ENCODE measurements around the gene TRANK1. TPM values are rescaled to one million over a fixed set of nuclear protein-coding genes. Genes with fewer than 3 reads are reported as not detected.

Gene TRANK1
- total RNA-seq, 1 donor from 2014 or later = 0.51 TPM

GRCh38 chr3:36796881-36797280 lies 148.0 kb downstream of the TRANK1 start:
- H3K4me1 Mint-ChIP-seq (ENCODE audit: low read depth, unreplicated experiment) = no peaks in the 10 kb centered on the region
- peaks cover 1% of the 10 kb centered on the region for H3K9me3 Mint-ChIP-seq (ENCODE audit: unreplicated experiment)
- no peaks in the 10 kb centered on the region for H3K27me3 Mint-ChIP-seq (ENCODE audit: unreplicated experiment)
- no peak overlapping the region for H3K4me3 Mint-ChIP-seq (ENCODE audit: unreplicated experiment)
- no peaks in the 10 kb centered on the region for H3K36me3 Mint-ChIP-seq (ENCODE audit: unreplicated experiment)
- no peak overlapping the region for H3K27ac Mint-ChIP-seq (ENCODE audit: unreplicated experiment)
- no peak for TF ChIP-seq CTCF (IDR thresholded peaks at IDR 0.05; ENCODE audit: partially characterized antibody, unreplicated experiment)
- DNase-seq = no peak

DNA sequence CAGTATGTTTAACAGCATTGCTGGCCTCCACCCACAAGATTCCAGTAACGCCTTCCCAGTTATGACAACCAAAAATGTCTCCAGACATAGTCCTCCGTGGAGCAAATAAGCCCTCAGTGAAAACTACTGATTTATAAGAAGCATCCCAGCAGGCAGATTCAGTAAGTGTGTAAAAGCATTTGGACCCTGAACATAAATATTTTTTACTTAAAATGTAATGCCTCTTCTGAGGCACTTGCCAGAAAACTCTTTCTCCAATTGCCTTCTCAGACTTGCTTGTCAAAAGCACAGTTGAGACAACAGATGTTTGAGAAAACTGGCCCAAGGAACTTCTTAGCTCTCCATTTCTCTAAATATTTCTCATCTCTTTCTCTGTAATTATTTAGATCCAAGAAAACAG lies 148.7 kb downstream of the TRANK1 start:
- no peak for DNase-seq
- Mint-ChIP-seq H3K27ac (ENCODE audit: unreplicated experiment) (no peak overlapping the region), H3K4me1 (ENCODE audit: low read depth, unreplicated experiment) (no peaks in the 10 kb centered on the region), H3K36me3 (ENCODE audit: unreplicated experiment) (no peaks in the 10 kb centered on the region), H3K9me3 (ENCODE audit: unreplicated experiment) (peaks cover 3% of the 10 kb centered on the region), H3K27me3 (ENCODE audit: unreplicated experiment) (no peaks in the 10 kb centered on the region), H3K4me3 (ENCODE audit: unreplicated experiment) (no peak overlapping the region)
- TF ChIP-seq CTCF (IDR thresholded peaks at IDR 0.05; ENCODE audit: partially characterized antibody, unreplicated experiment) = no peak

- DNase-seq = no peak
- H3K27ac Mint-ChIP-seq (ENCODE audit: unreplicated experiment) = no peak overlapping the region
- no peak overlapping the region for H3K4me3 Mint-ChIP-seq (ENCODE audit: unreplicated experiment)
- H3K36me3 Mint-ChIP-seq (ENCODE audit: unreplicated experiment) = no peaks in the 10 kb centered on the region
- no peaks in the 10 kb centered on the region for H3K4me1 Mint-ChIP-seq (ENCODE audit: low read depth, unreplicated experiment)
- TF ChIP-seq CTCF (IDR thresholded peaks at IDR 0.05; ENCODE audit: partially characterized antibody, unreplicated experiment) = no peak
- no peaks in the 10 kb centered on the region for H3K27me3 Mint-ChIP-seq (ENCODE audit: unreplicated experiment)
- peaks cover 2% of the 10 kb centered on the region for H3K9me3 Mint-ChIP-seq (ENCODE audit: unreplicated experiment)
These were observed 149.2 kb downstream of the TRANK1 start for GRCh38 chr3:36795622-36796021.

GRCh38 chr3:36792342-36792741 lies 152.5 kb downstream of the TRANK1 start:
- Mint-ChIP-seq H3K4me3 (ENCODE audit: unreplicated experiment) (no peak overlapping the region), H3K27me3 (ENCODE audit: unreplicated experiment) (peaks cover 5% of the 10 kb centered on the region), H3K9me3 (ENCODE audit: unreplicated experiment) (peaks cover 2% of the 10 kb centered on the region), H3K27ac (ENCODE audit: unreplicated experiment) (no peak overlapping the region), H3K4me1 (ENCODE audit: low read depth, unreplicated experiment) (no peaks in the 10 kb centered on the region), H3K36me3 (ENCODE audit: unreplicated experiment) (no peaks in the 10 kb centered on the region)
- peak; percentile 16 for TF ChIP-seq CTCF (IDR thresholded peaks at IDR 0.05; ENCODE audit: partially characterized antibody, unreplicated experiment)
- peak; percentile 40 for DNase-seq

- Mint-ChIP-seq H3K4me3 (ENCODE audit: unreplicated experiment) (no peak overlapping the region), H3K27me3 (ENCODE audit: unreplicated experiment) (peaks cover 5% of the 10 kb centered on the region), H3K4me1 (ENCODE audit: low read depth, unreplicated experiment) (no peaks in the 10 kb centered on the region), H3K36me3 (ENCODE audit: unreplicated experiment) (no peaks in the 10 kb centered on the region), H3K27ac (ENCODE audit: unreplicated experiment) (no peak overlapping the region), H3K9me3 (ENCODE audit: unreplicated experiment) (peaks cover 2% of the 10 kb centered on the region)
- no peak for DNase-seq
- TF ChIP-seq CTCF (IDR thresholded peaks at IDR 0.05; ENCODE audit: partially characterized antibody, unreplicated experiment) = no peak
These were observed 154.1 kb downstream of the TRANK1 start for GRCh38 chr3:36790765-36791164.

All from glutamatergic neuron (in vitro differentiated cells).